ENCODE data around the gene BSN. TPM values are rescaled to one million over a fixed set of nuclear protein-coding genes. Genes with fewer than 3 reads are reported as not detected.
"Not testable (repeated sequence)": the region's sequence is repeated elsewhere in the genome, so short reads cannot be mapped to it uniquely, and the experiment has no call there.

The BSN gene
- total RNA-seq, 1 donor from 2014 or later: 0.07 TPM

GRCh38 chr3:49670940-49671290 is 116.6 kb downstream of the BSN start:
- intact Hi-C loops (cut with micrococcal nuclease): loop anchor here (1.0 to 5.0 kb wide), 5 partner anchors 132 to 566 kb away; partner anchors contain the start of genes DAG1, GNAI2, TCTA and USP4

- intact Hi-C loops (cut with micrococcal nuclease): loop anchor here (1.0 to 5.0 kb wide), 5 partner anchors 132 to 566 kb away; partner anchors contain the start of genes DAG1, GNAI2, TCTA and USP4
These were observed 117.3 kb downstream of the BSN start for GRCh38 chr3:49671291-49672288.

- intact Hi-C loops (cut with micrococcal nuclease): loop anchor here (5.0 kb wide), 3 partner anchors 201 to 564 kb away; partner anchors contain the start of genes DAG1, GNAI2 and USP4
These were observed 118.9 kb downstream of the BSN start for GRCh38 chr3:49673121-49673714.

- intact Hi-C loops (cut with micrococcal nuclease): loop anchor here (1.0 to 5.0 kb wide), 6 partner anchors 15 to 563 kb away; partner anchors contain the start of genes AMIGO3, DAG1, GMPPB and GNAI2
These were observed 119.6 kb downstream of the BSN start, which contains the start of gene APEH for GRCh38 chr3:49673715-49674496. Gene APEH (plus strand): TSS chr3:49674351. CDS start chr3:49674402, 51 bp downstream.

GRCh38 chr3:49674497-49674983 is 120.3 kb downstream of the BSN start:
- intact Hi-C loops (cut with micrococcal nuclease): loop anchor here (1.0 to 5.0 kb wide), 6 partner anchors 15 to 563 kb away; partner anchors contain the start of genes AMIGO3, DAG1, GMPPB and GNAI2

- intact Hi-C loops (cut with micrococcal nuclease): no loop called here
These were observed 121.6 kb downstream of the BSN start for GRCh38 chr3:49675912-49676311.

- intact Hi-C loops (cut with micrococcal nuclease): no loop called here
These were observed 126.4 kb downstream of the BSN start for GRCh38 chr3:49680493-49681231.

- intact Hi-C loops (cut with micrococcal nuclease): no loop called here
These were observed 126.9 kb downstream of the BSN start for GRCh38 chr3:49681232-49681522.

GRCh38 chr3:49681543-49681942 is 127.3 kb downstream of the BSN start:
- intact Hi-C loops (cut with micrococcal nuclease): no loop called here

- intact Hi-C loops (cut with micrococcal nuclease): no loop called here
These were observed 128.9 kb downstream of the BSN start for GRCh38 chr3:49683162-49683561.

GRCh38 chr3:49684453-49684852 is 130.2 kb downstream of the BSN start:
- intact Hi-C loops (cut with micrococcal nuclease): not testable (repeated sequence)

GRCh38 chr3:49685103-49685502 is 130.8 kb downstream of the BSN start:
- intact Hi-C loops (cut with micrococcal nuclease): not testable (repeated sequence)

- intact Hi-C loops (cut with micrococcal nuclease): not testable (repeated sequence)
These were observed 131.6 kb downstream of the BSN start for GRCh38 chr3:49685846-49686245.

- intact Hi-C loops (cut with micrococcal nuclease): not testable (repeated sequence)
These were observed 132.1 kb downstream of the BSN start for GRCh38 chr3:49686346-49686745.

GRCh38 chr3:49686769-49687423 is 132.6 kb downstream of the BSN start:
- intact Hi-C loops (cut with micrococcal nuclease): not testable (repeated sequence)

- intact Hi-C loops (cut with micrococcal nuclease): not testable (repeated sequence)
These were observed 133.1 kb downstream of the BSN start for GRCh38 chr3:49687424-49687795.

- intact Hi-C loops (cut with micrococcal nuclease): loop anchor here (1.0 kb wide), 1 partner anchor 14 kb away; the partner anchor contains the start of gene APEH
These were observed 134.2 kb downstream of the BSN start for GRCh38 chr3:49688338-49689045.

GRCh38 chr3:49689046-49689907 is 135.0 kb downstream of the BSN start, which contains the start of the genes MST1 and RNF123:
Gene MST1 (minus strand): TSS chr3:49689474. CDS start chr3:49688691, 783 bp downstream.
Gene RNF123 (plus strand): TSS chr3:49689557. CDS start chr3:49691166, 1,609 bp downstream.
- intact Hi-C loops (cut with micrococcal nuclease): loop anchor here (1.0 kb wide), 1 partner anchor 15 kb away; the partner anchor contains the start of gene APEH
